ENCODE results near the gene DOCK10. TPM values are rescaled to one million over a fixed set of nuclear protein-coding genes. Genes with fewer than 3 reads are reported as not detected.
A peak's percentile ranks its signal among the peaks of the same experiment; 100 is the strongest.

The DOCK10 gene
- total RNA-seq, 1 experiment from 2014 or later, result 0.96 TPM

GRCh38 chr2:224803930-224804329 lies 238.3 kb downstream of the DOCK10 start:
- TF ChIP-seq CTCF (IDR thresholded peaks at IDR 0.05; ENCODE audit: unreplicated experiment), result no peak
- intact Hi-C loops (cut with micrococcal nuclease), result no loop called here
- BruUV-seq (replicated peaks), result no TSS peak
- H3K27me3 Mint-ChIP-seq (ENCODE audit: insufficient read depth, unreplicated experiment), result no peaks in the 10 kb centered on the region
- H3K36me3 Mint-ChIP-seq (ENCODE audit: insufficient read depth, unreplicated experiment), result no peaks in the 10 kb centered on the region
- H3K4me1 Mint-ChIP-seq (ENCODE audit: insufficient read depth, unreplicated experiment), result peaks cover 12% of the 10 kb centered on the region
- H3K9me3 Mint-ChIP-seq (ENCODE audit: unreplicated experiment), result no peaks in the 10 kb centered on the region
- no peak overlapping the region for H3K4me3 Mint-ChIP-seq (ENCODE audit: unreplicated experiment)
- POLR2A ChIA-PET, result no interaction called here
- no peak overlapping the region for H3K27ac Mint-ChIP-seq (ENCODE audit: low read depth, unreplicated experiment)
- CTCF ChIA-PET, result interaction anchor here (1.0 to 1.4 kb wide), 2 partner anchors 33 to 197 kb away, joined by 3 read pairs; no protein-coding TSS in a partner anchor
- no peak for DNase-seq (ENCODE audit: unreplicated experiment)

GRCh38 chr2:224802407-224802806 lies 239.9 kb downstream of the DOCK10 start:
- Mint-ChIP-seq H3K27ac (ENCODE audit: low read depth, unreplicated experiment) (no peak overlapping the region), H3K4me3 (ENCODE audit: unreplicated experiment) (no peak overlapping the region), H3K4me1 (ENCODE audit: insufficient read depth, unreplicated experiment) (peaks cover 10% of the 10 kb centered on the region), H3K27me3 (ENCODE audit: insufficient read depth, unreplicated experiment) (no peaks in the 10 kb centered on the region), H3K36me3 (ENCODE audit: insufficient read depth, unreplicated experiment) (no peaks in the 10 kb centered on the region), H3K9me3 (ENCODE audit: unreplicated experiment) (no peaks in the 10 kb centered on the region)
- no peak for TF ChIP-seq CTCF (IDR thresholded peaks at IDR 0.05; ENCODE audit: unreplicated experiment)
- DNase-seq (ENCODE audit: unreplicated experiment), result peak; percentile 3
- ChIA-PET POLR2A (no interaction called here), CTCF (no interaction called here)
- no TSS peak for BruUV-seq (replicated peaks)
- intact Hi-C loops (cut with micrococcal nuclease), result no loop called here

GRCh38 chr2:224801360-224801759 lies 240.9 kb downstream of the DOCK10 start:
- CTCF ChIA-PET, result no interaction called here
- H3K36me3 Mint-ChIP-seq (ENCODE audit: insufficient read depth, unreplicated experiment), result no peaks in the 10 kb centered on the region
- TF ChIP-seq CTCF (IDR thresholded peaks at IDR 0.05; ENCODE audit: unreplicated experiment), result no peak

GRCh38 chr2:224799691-224800090 lies 242.6 kb downstream of the DOCK10 start:
- Mint-ChIP-seq H3K9me3 (ENCODE audit: unreplicated experiment) (no peaks in the 10 kb centered on the region), H3K4me3 (ENCODE audit: unreplicated experiment) (no peak overlapping the region), H3K27me3 (ENCODE audit: insufficient read depth, unreplicated experiment) (no peaks in the 10 kb centered on the region), H3K4me1 (ENCODE audit: insufficient read depth, unreplicated experiment) (peaks cover 5% of the 10 kb centered on the region), H3K27ac (ENCODE audit: low read depth, unreplicated experiment) (no peak overlapping the region), H3K36me3 (ENCODE audit: insufficient read depth, unreplicated experiment) (no peaks in the 10 kb centered on the region)
- intact Hi-C loops (cut with micrococcal nuclease), result no loop called here
- no peak for DNase-seq (ENCODE audit: unreplicated experiment)
- BruUV-seq (replicated peaks), result no TSS peak
- TF ChIP-seq CTCF (IDR thresholded peaks at IDR 0.05; ENCODE audit: unreplicated experiment), result no peak
- ChIA-PET POLR2A (no interaction called here), CTCF (interaction anchor here (1.4 kb wide), 1 partner anchor 202 kb away, joined by 6 read pairs; no protein-coding TSS in a partner anchor)

More at GRCh38 chr2:224801360-224801759, 240.9 kb downstream of the DOCK10 start:
- DNase-seq (ENCODE audit: unreplicated experiment), result no peak
- no peaks in the 10 kb centered on the region for H3K27me3 Mint-ChIP-seq (ENCODE audit: insufficient read depth, unreplicated experiment)
- BruUV-seq (replicated peaks), result no TSS peak
- no peak overlapping the region for H3K4me3 Mint-ChIP-seq (ENCODE audit: unreplicated experiment)
- no peak overlapping the region for H3K27ac Mint-ChIP-seq (ENCODE audit: low read depth, unreplicated experiment)
- peaks cover 5% of the 10 kb centered on the region for H3K4me1 Mint-ChIP-seq (ENCODE audit: insufficient read depth, unreplicated experiment)
- POLR2A ChIA-PET, result no interaction called here
- H3K9me3 Mint-ChIP-seq (ENCODE audit: unreplicated experiment), result no peaks in the 10 kb centered on the region
- intact Hi-C loops (cut with micrococcal nuclease), result no loop called here

All from MCF 10A (cell line).